AG08395 (cell line): Measurements from ENCODE around the gene RHOH.

Experiments used
- DNase-seq: peaks from one replicate; pipeline ENCODE4 v3.0.0; 2012; ENCODE audit warnings: mixed read lengths, low spot score

The RHOH gene

GRCh38 chr4:40205259-40206198 is 8.7 kb downstream of the RHOH start:
- no peak for DNase-seq

GRCh38 chr4:40206426-40206825 is 9.6 kb downstream of the RHOH start:
- DNase-seq: no peak

GRCh38 chr4:40209401-40209800 is 12.6 kb downstream of the RHOH start:
- no peak for DNase-seq

GRCh38 chr4:40210776-40211175 is 13.9 kb downstream of the RHOH start:
- no peak for DNase-seq

GRCh38 chr4:40211224-40212185 is 14.7 kb downstream of the RHOH start:
- no peak for DNase-seq

- DNase-seq: peak; percentile 31
These were observed 16.1 kb downstream of the RHOH start for GRCh38 chr4:40212674-40213527.

GRCh38 chr4:40214038-40214437 is 17.2 kb downstream of the RHOH start:
- no peak for DNase-seq

- no peak for DNase-seq
These were observed 18.0 kb downstream of the RHOH start for GRCh38 chr4:40214661-40215418.

- DNase-seq: no peak
These were observed 20.0 kb downstream of the RHOH start for GRCh38 chr4:40216622-40217366.

GRCh38 chr4:40221744-40222143 is 24.9 kb downstream of the RHOH start:
- no peak for DNase-seq

- no peak for DNase-seq
These were observed 26.5 kb downstream of the RHOH start for GRCh38 chr4:40223343-40223742.

- DNase-seq: no peak
These were observed 27.6 kb downstream of the RHOH start for GRCh38 chr4:40224432-40224831.

GRCh38 chr4:40225497-40225896 is 28.7 kb downstream of the RHOH start:
- DNase-seq: no peak

- DNase-seq: no peak
These were observed 30.5 kb downstream of the RHOH start for GRCh38 chr4:40227284-40227683.

GRCh38 chr4:40228497-40229365 is 31.9 kb downstream of the RHOH start:
- DNase-seq: peak; percentile 14

GRCh38 chr4:40231316-40231863 is 34.6 kb downstream of the RHOH start:
- no peak for DNase-seq

GRCh38 chr4:40232610-40233009 is 35.8 kb downstream of the RHOH start:
- no peak for DNase-seq

- DNase-seq: no peak
These were observed 36.4 kb downstream of the RHOH start for GRCh38 chr4:40233227-40233626.

GRCh38 chr4:40234519-40235039 is 37.7 kb downstream of the RHOH start:
- no peak for DNase-seq
